SU-DHL-6 (cell line): Measurements from ENCODE around the gene ONECUT3.

Source experiments
- H2AFZ ChIP-seq: fragments of 200-600 bp; sonication (generic); 2 replicates; pipeline ENCODE4 v1.6.1; 2014; ENCODE audit warnings: low read depth, mild to moderate bottlenecking, moderate library complexity, mixed read lengths, antibody characterized with exemption, low read length; ENCODE audit not compliant: severe bottlenecking
- H3F3A ChIP-seq: fragments of 200-600 bp; shearing (Covaris generic); 2 replicates; pipeline ENCODE4 v1.6.0; 2016; ENCODE audit warnings: antibody characterized with exemption, mild to moderate bottlenecking; ENCODE audit not compliant: insufficient read depth
- H3K27ac ChIP-seq: fragments of 200-600 bp; sonication (generic); 2 replicates; pipeline ENCODE4 v1.5.1; 2016; ENCODE audit warnings: low read depth, mild to moderate bottlenecking, low read length, moderate library complexity, mixed read lengths
- H3K27me3 ChIP-seq: fragments of 200-600 bp; sonication (generic), shearing (Covaris generic); 2 replicates; pipeline ENCODE4 v1.6.0; 2014; ENCODE audit warnings: mild to moderate bottlenecking, low read length
- H3K36me3 ChIP-seq: fragments of 200-600 bp; sonication (generic); 2 replicates; pipeline ENCODE4 v1.6.1; 2014; ENCODE audit warnings: mild to moderate bottlenecking, low read length, mixed read lengths
- H3K4me2 ChIP-seq: fragments of 300-600, 200-600 bp; shearing (Covaris generic), sonication (generic); 2 replicates; pipeline ENCODE4 v1.6.0; 2014; ENCODE audit warnings: low read length, low read depth, mild to moderate bottlenecking; ENCODE audit not compliant: poor library complexity, severe bottlenecking
- H3K4me3 ChIP-seq: fragments of 200-600 bp; sonication (generic); 2 replicates; pipeline ENCODE4 v1.5.1; 2014; ENCODE audit warnings: antibody characterized with exemption, low read length, mild to moderate bottlenecking, mixed read lengths; ENCODE audit not compliant: insufficient read depth, poor library complexity, severe bottlenecking
- H3K79me2 ChIP-seq: fragments of 200-600 bp; sonication (generic); 2 replicates; pipeline ENCODE4 v1.6.1; 2014; ENCODE audit warnings: mild to moderate bottlenecking, low read length, moderate library complexity; ENCODE audit not compliant: insufficient read depth
- H3K9ac ChIP-seq: fragments of 200-600 bp; sonication (generic); 2 replicates; pipeline ENCODE4 v1.7.0; 2014; ENCODE audit warnings: mild to moderate bottlenecking, low read length
- H3K9me2 ChIP-seq: fragments of 200-600 bp; sonication (generic); replicated peaks from 2 replicates; pipeline ENCODE4 v1.6.1; 2014; ENCODE audit warnings: low read length; ENCODE audit not compliant: insufficient read depth
- H3K9me3 ChIP-seq: fragments of 200-600 bp; sonication (generic); 2 replicates; pipeline ENCODE4 v1.6.1; 2014; ENCODE audit warnings: low read length, mixed read lengths; ENCODE audit not compliant: insufficient read depth
- H4K20me1 ChIP-seq: fragments of 200-600 bp; sonication (generic); 2 replicates; pipeline ENCODE4 v1.6.1; 2014; ENCODE audit warnings: low read depth, mild to moderate bottlenecking, antibody characterized with exemption, low read length, moderate library complexity, mixed read lengths
- EZH2phosphoT487 ChIP-seq: fragments of 200-600 bp; sonication (generic), shearing (Covaris generic); conservative IDR thresholded peaks from 2 replicates; pipeline ENCODE4 v1.6.1; 2018; ENCODE audit warnings: mild to moderate bottlenecking, antibody characterized with exemption, low read length, moderate library complexity, mixed read lengths
- TF ChIP-seq, protein P1 (sequence below): fragments of 200-600 bp; sonication (generic); IDR thresholded peaks from one replicate; pipeline ENCODE4 v1.5.1; 2017; ENCODE audit warnings: antibody characterized with exemption, mild to moderate bottlenecking, low read length, moderate library complexity; ENCODE audit not compliant: insufficient read depth, poor library complexity, severe bottlenecking

The ONECUT3 gene

DNA sequence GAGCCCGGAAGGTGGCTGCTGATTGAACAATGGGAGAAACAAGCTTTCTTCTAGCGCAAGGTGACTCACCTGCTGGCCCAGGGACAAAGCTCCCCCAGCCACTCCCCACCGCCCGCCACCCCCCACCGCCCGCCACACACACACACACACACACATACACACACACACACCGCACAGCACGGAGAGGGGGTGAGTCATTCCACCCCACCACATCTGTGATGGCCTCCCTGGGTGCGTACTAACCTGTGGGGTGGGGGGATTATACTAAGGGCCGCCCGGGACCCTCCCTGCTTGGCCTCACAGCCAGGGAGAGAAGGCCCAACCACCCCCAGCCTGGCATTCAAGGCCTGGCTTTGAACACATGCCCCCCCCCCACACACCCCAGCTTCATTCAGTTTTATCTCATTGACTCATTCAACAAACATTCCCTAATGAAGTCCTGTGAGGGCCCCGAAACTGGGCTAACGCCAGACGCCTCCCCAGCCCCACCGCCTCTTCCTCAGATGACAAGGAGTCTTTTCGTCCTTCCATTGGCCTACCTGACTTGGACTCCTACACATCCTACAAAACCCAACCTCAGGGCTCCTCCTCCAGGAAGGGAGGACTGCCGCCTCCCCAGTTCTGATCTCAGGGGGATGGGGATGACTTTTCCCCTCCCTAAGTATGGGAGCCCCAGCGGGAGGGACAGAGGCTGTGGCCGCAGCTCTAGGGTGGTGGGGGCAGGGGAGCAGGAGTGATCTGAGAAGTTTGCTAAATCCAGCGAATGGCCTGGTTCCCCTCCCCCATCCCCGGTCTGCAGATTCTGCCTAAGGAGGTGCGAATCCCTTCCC is 5.8 kb upstream of the ONECUT3 start:
- no peaks in the 10 kb centered on the region for H3K9me2 ChIP-seq
- no peaks in the 10 kb centered on the region for H3K27me3 ChIP-seq
- H3F3A ChIP-seq, result no peaks in the 10 kb centered on the region
- H2AFZ ChIP-seq, result no peak overlapping the region
- H3K4me2 ChIP-seq, result no peak overlapping the region
- no peak overlapping the region for H3K9ac ChIP-seq
- no peaks in the 10 kb centered on the region for H3K36me3 ChIP-seq
- no peaks in the 10 kb centered on the region for H3K9me3 ChIP-seq
- H3K4me3 ChIP-seq, result no peak overlapping the region
- TF ChIP-seq, protein P1, sequence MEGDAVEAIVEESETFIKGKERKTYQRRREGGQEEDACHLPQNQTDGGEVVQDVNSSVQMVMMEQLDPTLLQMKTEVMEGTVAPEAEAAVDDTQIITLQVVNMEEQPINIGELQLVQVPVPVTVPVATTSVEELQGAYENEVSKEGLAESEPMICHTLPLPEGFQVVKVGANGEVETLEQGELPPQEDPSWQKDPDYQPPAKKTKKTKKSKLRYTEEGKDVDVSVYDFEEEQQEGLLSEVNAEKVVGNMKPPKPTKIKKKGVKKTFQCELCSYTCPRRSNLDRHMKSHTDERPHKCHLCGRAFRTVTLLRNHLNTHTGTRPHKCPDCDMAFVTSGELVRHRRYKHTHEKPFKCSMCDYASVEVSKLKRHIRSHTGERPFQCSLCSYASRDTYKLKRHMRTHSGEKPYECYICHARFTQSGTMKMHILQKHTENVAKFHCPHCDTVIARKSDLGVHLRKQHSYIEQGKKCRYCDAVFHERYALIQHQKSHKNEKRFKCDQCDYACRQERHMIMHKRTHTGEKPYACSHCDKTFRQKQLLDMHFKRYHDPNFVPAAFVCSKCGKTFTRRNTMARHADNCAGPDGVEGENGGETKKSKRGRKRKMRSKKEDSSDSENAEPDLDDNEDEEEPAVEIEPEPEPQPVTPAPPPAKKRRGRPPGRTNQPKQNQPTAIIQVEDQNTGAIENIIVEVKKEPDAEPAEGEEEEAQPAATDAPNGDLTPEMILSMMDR, result no peak
- TF ChIP-seq EZH2phosphoT487, result no peak
- no peaks in the 10 kb centered on the region for H3K79me2 ChIP-seq
- H4K20me1 ChIP-seq, result no peaks in the 10 kb centered on the region
- H3K27ac ChIP-seq, result no peak overlapping the region

DNA sequence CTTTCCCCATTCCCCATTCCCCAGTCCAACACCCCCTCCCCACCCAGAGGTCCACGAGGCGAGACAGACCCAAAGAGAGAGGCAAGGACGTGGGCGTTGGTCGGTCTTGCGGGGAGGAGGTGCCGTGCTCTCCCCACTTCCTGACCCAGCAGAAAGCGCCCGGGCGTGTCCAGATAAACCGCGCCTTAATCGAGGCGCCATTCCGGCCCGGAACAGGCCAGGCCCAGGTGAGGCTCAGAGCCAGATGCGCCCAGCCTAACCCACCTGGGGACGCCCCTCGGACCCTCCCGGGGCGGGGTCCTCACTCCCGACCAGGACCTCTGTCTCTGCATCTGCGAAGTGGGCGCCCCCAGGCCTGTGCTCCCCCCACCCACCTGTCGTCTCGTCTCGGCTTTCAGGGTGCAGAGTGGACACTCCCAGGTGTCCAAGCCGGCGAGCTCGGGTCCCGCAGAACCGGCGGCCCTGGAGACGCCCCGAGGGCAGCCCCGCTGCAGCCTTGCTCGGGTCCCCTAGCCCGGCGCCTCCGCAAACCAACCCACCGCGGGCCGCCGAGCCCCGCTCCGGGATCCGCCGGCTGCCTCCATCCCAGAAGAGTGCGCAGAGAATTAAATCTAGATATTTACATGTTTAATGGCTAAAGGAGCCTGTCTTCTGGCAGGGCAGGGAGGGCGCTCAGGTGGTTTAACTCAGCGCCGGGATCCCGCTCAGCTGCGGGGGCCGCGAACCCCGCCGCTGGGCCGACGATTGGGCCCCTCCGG is 5.0 kb upstream of the ONECUT3 start:
- H3K9ac ChIP-seq, result no peak overlapping the region
- H3K36me3 ChIP-seq, result no peaks in the 10 kb centered on the region
- H4K20me1 ChIP-seq, result no peaks in the 10 kb centered on the region
- H3K27ac ChIP-seq, result no peak overlapping the region
- no peak overlapping the region for H2AFZ ChIP-seq
- no peak overlapping the region for H3K4me2 ChIP-seq
- H3K27me3 ChIP-seq, result no peaks in the 10 kb centered on the region
- H3K79me2 ChIP-seq, result no peaks in the 10 kb centered on the region
- H3K4me3 ChIP-seq, result no peak overlapping the region
- no peaks in the 10 kb centered on the region for H3F3A ChIP-seq
- TF ChIP-seq, protein P1, result no peak
- no peak for TF ChIP-seq EZH2phosphoT487
- H3K9me2 ChIP-seq, result no peaks in the 10 kb centered on the region
- H3K9me3 ChIP-seq, result no peaks in the 10 kb centered on the region

DNA sequence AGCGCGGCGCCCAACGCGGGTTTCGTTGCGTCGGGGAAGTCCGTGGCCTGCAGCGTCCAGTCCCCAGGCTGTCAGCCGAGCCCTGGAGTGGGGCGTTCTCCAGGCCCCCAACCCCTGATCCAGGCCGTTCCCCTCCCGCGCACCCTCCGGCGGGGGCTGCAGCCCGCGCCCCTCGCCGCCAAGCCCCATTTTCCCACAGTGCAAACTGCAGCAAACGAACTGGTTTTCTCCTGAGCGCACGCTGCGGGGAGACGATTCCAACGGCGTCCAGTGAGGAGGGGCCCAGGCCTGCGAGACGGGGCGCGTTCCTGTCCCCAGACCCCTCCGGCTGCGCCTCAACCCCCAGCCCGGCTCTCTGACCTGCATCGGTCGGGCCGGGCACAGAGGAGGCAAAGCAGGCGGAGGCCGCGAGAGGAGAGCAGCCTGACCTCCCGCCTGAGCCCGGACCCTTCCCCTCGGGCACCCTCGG is 4.4 kb upstream of the ONECUT3 start:
- H3K4me3 ChIP-seq, result no peak overlapping the region
- no peaks in the 10 kb centered on the region for H3K79me2 ChIP-seq
- TF ChIP-seq, protein P1, result no peak
- no peak for TF ChIP-seq EZH2phosphoT487
- no peaks in the 10 kb centered on the region for H3K27me3 ChIP-seq
- H4K20me1 ChIP-seq, result no peaks in the 10 kb centered on the region
- H3K9me2 ChIP-seq, result no peaks in the 10 kb centered on the region
- no peaks in the 10 kb centered on the region for H3K36me3 ChIP-seq
- no peak overlapping the region for H3K4me2 ChIP-seq
- H2AFZ ChIP-seq, result no peak overlapping the region
- H3K27ac ChIP-seq, result no peak overlapping the region
- H3F3A ChIP-seq, result no peaks in the 10 kb centered on the region
- no peaks in the 10 kb centered on the region for H3K9me3 ChIP-seq
- H3K9ac ChIP-seq, result no peak overlapping the region
